ENCODE data around the gene RPS26. TPM values are rescaled to one million over a fixed set of nuclear protein-coding genes. Genes with fewer than 3 reads are reported as not detected.

The RPS26 gene
- total and polyA plus RNA-seq, 2 of the 13 experiments (the other 11 are each of a cell fraction or from before 2014, with no cell fraction given), result 150 to 421 TPM

DNA sequence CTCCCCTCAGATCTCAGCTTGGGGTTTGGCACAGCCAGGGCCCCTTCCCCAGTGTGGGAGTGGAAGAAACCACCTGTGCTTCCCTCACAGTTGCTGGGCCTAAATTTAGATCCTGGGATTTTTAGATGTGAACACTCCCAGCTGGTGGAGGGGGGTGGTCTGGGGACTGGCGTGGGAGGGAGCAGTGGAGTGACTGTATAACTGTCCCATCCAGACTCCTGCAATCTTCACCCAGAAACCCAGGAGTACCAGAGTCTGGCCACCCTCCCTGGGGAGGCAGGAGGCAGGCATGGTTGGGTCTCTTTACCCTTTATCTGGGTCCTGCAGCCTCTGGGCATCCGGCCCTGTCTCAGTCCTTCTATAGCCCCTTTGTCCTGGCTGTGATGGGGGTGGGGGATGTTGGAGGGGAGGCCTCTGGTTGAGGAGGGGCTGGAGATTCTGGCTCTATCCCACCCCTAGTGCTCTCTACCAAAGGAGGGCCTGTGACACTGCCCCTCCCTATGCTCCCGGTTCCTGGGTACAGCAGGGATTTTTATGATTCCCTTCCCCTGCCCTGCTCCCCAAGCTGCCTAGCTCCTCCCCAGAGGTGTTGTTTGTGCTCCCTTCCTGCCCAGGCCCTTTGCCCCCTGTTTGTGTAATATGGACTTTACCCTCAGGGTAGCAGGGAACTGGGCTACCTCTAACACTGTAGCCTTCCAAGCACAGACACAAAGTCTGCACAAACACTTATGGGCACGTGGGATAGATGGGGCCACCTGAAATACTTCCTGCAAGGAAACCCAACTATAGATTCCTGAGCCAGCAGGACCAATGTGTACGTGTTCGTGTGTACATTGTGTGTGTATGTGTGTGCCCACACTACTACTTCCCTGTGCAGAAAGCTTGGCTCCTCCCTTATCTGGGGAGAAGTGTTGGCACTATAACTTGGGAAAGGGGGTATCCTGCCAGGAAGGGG is 40.0 kb downstream of the RPS26 start (continued):
- TF ChIP-seq ETV5 (CRISPR knock-in tag; IDR thresholded peaks at IDR 0.05; ENCODE audit: borderline replicate concordance) (peak; percentile 99), POLR2AphosphoS5 (IDR thresholded peaks at IDR 0.05; ENCODE audit: low read depth, low read length) (peak; percentile 72), JUND (CRISPR knock-in tag; IDR thresholded peaks at IDR 0.05) (peak; percentile 83), AHR (CRISPR knock-in tag; IDR thresholded peaks at IDR 0.05) (peak; percentile 77; the same call in 1 of the 2 replicates), ZFP90 (CRISPR knock-in tag; IDR thresholded peaks at IDR 0.05; ENCODE audit: borderline replicate concordance) (peak; percentile 68), ZNF121 (CRISPR knock-in tag; IDR thresholded peaks at IDR 0.05) (peak; percentile 62; the same call in 1 of the 2 replicates), KLF15 (CRISPR knock-in tag; IDR thresholded peaks at IDR 0.05; ENCODE audit: borderline replicate concordance) (no peak), NFKB2 (CRISPR knock-in tag; IDR thresholded peaks at IDR 0.05; ENCODE audit: borderline replicate concordance) (no peak), ZBTB25 (CRISPR knock-in tag; IDR thresholded peaks at IDR 0.05) (peak; percentile 86; the same call in 1 of the 2 replicates), HHEX (CRISPR knock-in tag; IDR thresholded peaks at IDR 0.05) (0 out of 2 replicates have a peak, but pooled peaks have one; percentile 30), RNF2 (conservative IDR thresholded peaks at IDR 0.05; ENCODE audit: low read depth) (0 out of 2 replicates have a peak, but pooled peaks have one; percentile 17), CBFB (CRISPR knock-in tag; IDR thresholded peaks at IDR 0.05) (peak; percentile 51; the same call in 1 of the 2 replicates), RFX5 (IDR thresholded peaks at IDR 0.05; ENCODE audit: low read depth, low read length) (no peak), ARHGAP35 (CRISPR knock-in tag; IDR thresholded peaks at IDR 0.05; ENCODE audit: borderline replicate concordance) (peak; percentile 85; the same call in 1 of the 2 replicates), RAD21 (CRISPR knock-in tag; IDR thresholded peaks at IDR 0.05) (peak; percentile 15; the same call in 1 of the 2 replicates), ZNF354B (CRISPR knock-in tag; IDR thresholded peaks at IDR 0.05) (no peak), GTF3A (CRISPR knock-in tag; conservative IDR thresholded peaks at IDR 0.05) (peak; percentile 94), MAFG (CRISPR knock-in tag; IDR thresholded peaks at IDR 0.05) (no peak), MTF2 (CRISPR knock-in tag; IDR thresholded peaks at IDR 0.05; ENCODE audit: borderline replicate concordance) (no peak)
- TF ChIP-seq, protein P1, sequence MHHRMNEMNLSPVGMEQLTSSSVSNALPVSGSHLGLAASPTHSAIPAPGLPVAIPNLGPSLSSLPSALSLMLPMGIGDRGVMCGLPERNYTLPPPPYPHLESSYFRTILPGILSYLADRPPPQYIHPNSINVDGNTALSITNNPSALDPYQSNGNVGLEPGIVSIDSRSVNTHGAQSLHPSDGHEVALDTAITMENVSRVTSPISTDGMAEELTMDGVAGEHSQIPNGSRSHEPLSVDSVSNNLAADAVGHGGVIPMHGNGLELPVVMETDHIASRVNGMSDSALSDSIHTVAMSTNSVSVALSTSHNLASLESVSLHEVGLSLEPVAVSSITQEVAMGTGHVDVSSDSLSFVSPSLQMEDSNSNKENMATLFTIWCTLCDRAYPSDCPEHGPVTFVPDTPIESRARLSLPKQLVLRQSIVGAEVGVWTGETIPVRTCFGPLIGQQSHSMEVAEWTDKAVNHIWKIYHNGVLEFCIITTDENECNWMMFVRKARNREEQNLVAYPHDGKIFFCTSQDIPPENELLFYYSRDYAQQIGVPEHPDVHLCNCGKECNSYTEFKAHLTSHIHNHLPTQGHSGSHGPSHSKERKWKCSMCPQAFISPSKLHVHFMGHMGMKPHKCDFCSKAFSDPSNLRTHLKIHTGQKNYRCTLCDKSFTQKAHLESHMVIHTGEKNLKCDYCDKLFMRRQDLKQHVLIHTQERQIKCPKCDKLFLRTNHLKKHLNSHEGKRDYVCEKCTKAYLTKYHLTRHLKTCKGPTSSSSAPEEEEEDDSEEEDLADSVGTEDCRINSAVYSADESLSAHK (CRISPR knock-in tag; IDR thresholded peaks at IDR 0.05; ENCODE audit: borderline replicate concordance), result no peak
- TF ChIP-seq, protein P2, sequence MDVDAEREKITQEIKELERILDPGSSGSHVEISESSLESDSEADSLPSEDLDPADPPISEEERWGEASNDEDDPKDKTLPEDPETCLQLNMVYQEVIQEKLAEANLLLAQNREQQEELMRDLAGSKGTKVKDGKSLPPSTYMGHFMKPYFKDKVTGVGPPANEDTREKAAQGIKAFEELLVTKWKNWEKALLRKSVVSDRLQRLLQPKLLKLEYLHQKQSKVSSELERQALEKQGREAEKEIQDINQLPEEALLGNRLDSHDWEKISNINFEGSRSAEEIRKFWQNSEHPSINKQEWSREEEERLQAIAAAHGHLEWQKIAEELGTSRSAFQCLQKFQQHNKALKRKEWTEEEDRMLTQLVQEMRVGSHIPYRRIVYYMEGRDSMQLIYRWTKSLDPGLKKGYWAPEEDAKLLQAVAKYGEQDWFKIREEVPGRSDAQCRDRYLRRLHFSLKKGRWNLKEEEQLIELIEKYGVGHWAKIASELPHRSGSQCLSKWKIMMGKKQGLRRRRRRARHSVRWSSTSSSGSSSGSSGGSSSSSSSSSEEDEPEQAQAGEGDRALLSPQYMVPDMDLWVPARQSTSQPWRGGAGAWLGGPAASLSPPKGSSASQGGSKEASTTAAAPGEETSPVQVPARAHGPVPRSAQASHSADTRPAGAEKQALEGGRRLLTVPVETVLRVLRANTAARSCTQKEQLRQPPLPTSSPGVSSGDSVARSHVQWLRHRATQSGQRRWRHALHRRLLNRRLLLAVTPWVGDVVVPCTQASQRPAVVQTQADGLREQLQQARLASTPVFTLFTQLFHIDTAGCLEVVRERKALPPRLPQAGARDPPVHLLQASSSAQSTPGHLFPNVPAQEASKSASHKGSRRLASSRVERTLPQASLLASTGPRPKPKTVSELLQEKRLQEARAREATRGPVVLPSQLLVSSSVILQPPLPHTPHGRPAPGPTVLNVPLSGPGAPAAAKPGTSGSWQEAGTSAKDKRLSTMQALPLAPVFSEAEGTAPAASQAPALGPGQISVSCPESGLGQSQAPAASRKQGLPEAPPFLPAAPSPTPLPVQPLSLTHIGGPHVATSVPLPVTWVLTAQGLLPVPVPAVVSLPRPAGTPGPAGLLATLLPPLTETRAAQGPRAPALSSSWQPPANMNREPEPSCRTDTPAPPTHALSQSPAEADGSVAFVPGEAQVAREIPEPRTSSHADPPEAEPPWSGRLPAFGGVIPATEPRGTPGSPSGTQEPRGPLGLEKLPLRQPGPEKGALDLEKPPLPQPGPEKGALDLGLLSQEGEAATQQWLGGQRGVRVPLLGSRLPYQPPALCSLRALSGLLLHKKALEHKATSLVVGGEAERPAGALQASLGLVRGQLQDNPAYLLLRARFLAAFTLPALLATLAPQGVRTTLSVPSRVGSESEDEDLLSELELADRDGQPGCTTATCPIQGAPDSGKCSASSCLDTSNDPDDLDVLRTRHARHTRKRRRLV (CRISPR knock-in tag; IDR thresholded peaks at IDR 0.05), result no peak
